Panc1 (cell line): ENCODE measurements around the gene RABEP2. TPM values are rescaled to one million over a fixed set of nuclear protein-coding genes. Genes with fewer than 3 reads are reported as not detected.

Experiments used
- ATAC-seq: fragments of 200-7000 bp; cut with Tn5 transposase; 2 replicates; pipeline ENCODE4 v1.9.1; 2020; ENCODE audit warnings: mild to moderate bottlenecking, moderate library complexity
- BruUV-seq: library from RNA; stranded (reverse); fragments of 400-500 nt; replicated peaks from 2 replicates; lab custom pipeline; 2021; lab: Mats Ljungman, UMichigan
- CTCF ChIA-PET: fragments of 300-600 bp; sonication (Branson Sonifier 250); formaldehyde crosslinking; loops from one replicate; lab custom pipeline; 2022; ENCODE audit warnings: antibody characterized with exemption; lab: Charles Lee
- POLR2A ChIA-PET: fragments of 300-600 bp; sonication (Branson Sonifier 250); formaldehyde crosslinking; loops from one replicate; lab custom pipeline; 2022; ENCODE audit warnings: antibody characterized with exemption; lab: Charles Lee
- DNase-seq: peaks from one replicate; pipeline ENCODE4 v3.0.0-alpha.2; 2010; ENCODE audit warnings: low read depth, low spot score
- H3K27ac ChIP-seq: 2 replicates; pipeline ENCODE4 v1.5.1; 2011; ENCODE audit warnings: mild to moderate bottlenecking, low read length, inconsistent platforms
- H3K27me3 ChIP-seq: fragments of 200-500 bp; sonication (Bioruptor generic); 2 replicates; pipeline ENCODE4 v1.6.0; 2014; ENCODE audit warnings: low read length, inconsistent platforms; ENCODE audit not compliant: control insufficient read depth, insufficient read depth
- H3K36me3 ChIP-seq: fragments of 200-500 bp; sonication (Bioruptor generic); 2 replicates; pipeline ENCODE4 v1.5.1; 2014; ENCODE audit warnings: inconsistent platforms, mild to moderate bottlenecking, low read length, moderate library complexity; ENCODE audit not compliant: control insufficient read depth, insufficient read depth
- H3K4me1 ChIP-seq: 2 replicates; pipeline ENCODE4 v1.5.1; 2011; ENCODE audit warnings: inconsistent platforms, mild to moderate bottlenecking, low read length, moderate library complexity; ENCODE audit not compliant: control insufficient read depth, insufficient read depth
- H3K4me3 ChIP-seq, 2 experiments: 2 replicates each; pipeline ENCODE4 v1.5.1; 2011 to 2012; ENCODE audit warnings: low read depth in 2 of 2, low read length in 2 of 2, mild to moderate bottlenecking in 2 of 2, inconsistent platforms in 1 of 2, moderate library complexity in 1 of 2
- H3K9me3 ChIP-seq: fragments of 200-500 bp; sonication (Bioruptor generic); 2 replicates; pipeline ENCODE4 v1.5.1; 2014; ENCODE audit warnings: low read depth, mild to moderate bottlenecking, inconsistent platforms, low read length, moderate library complexity; ENCODE audit not compliant: control insufficient read depth, insufficient read depth
- CTCF ChIP-seq: fragments of 450-650 bp; IDR thresholded peaks from 2 replicates; pipeline ENCODE4 v1.5.1; 2017; ENCODE audit warnings: mild to moderate bottlenecking
- POLR2AphosphoS5 ChIP-seq: IDR thresholded peaks from 2 replicates; pipeline ENCODE4 v1.6.1; 2012; ENCODE audit warnings: mild to moderate bottlenecking, low read depth, low read length, moderate library complexity
- REST ChIP-seq, 2 experiments: IDR thresholded peaks; 2 replicates each; pipeline ENCODE4 v1.6.1; 2011 to 2012; ENCODE audit warnings: low read depth in 2 of 2, control low read depth in 1 of 2, low read length in 1 of 2, mild to moderate bottlenecking in 1 of 2, moderate library complexity in 1 of 2; ENCODE audit not compliant: insufficient read depth in 1 of 2
- SIN3A ChIP-seq: IDR thresholded peaks from 2 replicates; pipeline ENCODE4 v1.6.1; 2012; ENCODE audit warnings: low read depth, mild to moderate bottlenecking, low read length, moderate library complexity, borderline replicate concordance; ENCODE audit not compliant: insufficient read depth
- TCF7L2 ChIP-seq: IDR thresholded peaks from 2 replicates; pipeline ENCODE4 v1.6.1; 2011; ENCODE audit warnings: mild to moderate bottlenecking, low read depth, low read length, inconsistent platforms
- in situ Hi-C: cut with HindIII; loops from 2 replicates; pipeline ENCODE4 v1.10.0; 2016; ENCODE audit warnings: low sequenced_read_pairs, low pct_unique_long_range_greater_than_20kb
- intact Hi-C: fragments of 100-400 bp; cut with micrococcal nuclease; formaldehyde crosslinking; loops from one replicate; pipeline ENCODE4 v1.10.0; 2022; ENCODE audit not compliant: unreplicated experiment
- total RNA-seq: library from RNA; stranded (reverse); gene quantifications from one replicate; pipeline ENCODE4 v1.2.1, GENCODE V29; 2021; ENCODE audit not compliant: unreplicated experiment

The RABEP2 gene
- total RNA-seq, 1 experiment from 2014 or later = 24.8 TPM

- Histone ChIP-seq H3K27me3 (no peaks in the 10 kb centered on the region), H3K4me1 (no peaks in the 10 kb centered on the region), H3K4me3 (no peak overlapping the region), H3K36me3 (no peaks in the 10 kb centered on the region), H3K27ac (no peak overlapping the region), H3K9me3 (no peaks in the 10 kb centered on the region)
- no peak for TF ChIP-seq CTCF
- no peak for TF ChIP-seq POLR2AphosphoS5
- no peak for TF ChIP-seq TCF7L2
- TF ChIP-seq REST (IDR thresholded peaks at IDR 0.05; ENCODE audit: insufficient read depth in 1 of 2, low read depth in 2 of 2, low read length in 1 of 2) = no peak
- no peak for TF ChIP-seq SIN3A
- intact Hi-C loops = no loop called here
- in situ Hi-C loops = no loop called here
- no TSS peak for BruUV-seq
- ATAC-seq (no peak), DNase-seq (no peak)
- CTCF ChIA-PET = no interaction called here
- POLR2A ChIA-PET = no interaction called here
Measured at GRCh38 chr16:28858421-28858820, 66.6 kb downstream of the RABEP2 start.

Other genes starting within 250 kb of the RABEP2 start
- 526 TPM for gene EIF3C, start 213.8 kb downstream of the RABEP2 start, total RNA-seq
- 0.90 TPM for gene NPIPB9, start 173.5 kb downstream of the RABEP2 start, total RNA-seq
- gene ATXN2L, start 102.2 kb downstream of the RABEP2 start, total RNA-seq = 270 TPM
- gene TUFM, start 78.9 kb downstream of the RABEP2 start, total RNA-seq = 231 TPM
- 66.2 TPM for gene SH2B1, start 61.4 kb downstream of the RABEP2 start, total RNA-seq
- 2.9 TPM for gene ATP2A1, start 46.8 kb downstream of the RABEP2 start, total RNA-seq
- gene CD19, start 6.7 kb upstream of the RABEP2 start, total RNA-seq = not detected
- gene NFATC2IP, start 25.7 kb upstream of the RABEP2 start, total RNA-seq = 47.3 TPM
- gene SPNS1, start 49.5 kb upstream of the RABEP2 start, total RNA-seq = 79.1 TPM
- gene LAT, start 59.8 kb upstream of the RABEP2 start, total RNA-seq = 3.7 TPM